ENCODE data around the gene SRMS. TPM values are rescaled to one million over a fixed set of nuclear protein-coding genes. Genes with fewer than 3 reads are reported as not detected.
A peak's percentile ranks its signal among the peaks of the same experiment; 100 is the strongest.

SRMS gene
- total RNA-seq, 1 experiment from 2014 or later: 0.79 TPM

DNA sequence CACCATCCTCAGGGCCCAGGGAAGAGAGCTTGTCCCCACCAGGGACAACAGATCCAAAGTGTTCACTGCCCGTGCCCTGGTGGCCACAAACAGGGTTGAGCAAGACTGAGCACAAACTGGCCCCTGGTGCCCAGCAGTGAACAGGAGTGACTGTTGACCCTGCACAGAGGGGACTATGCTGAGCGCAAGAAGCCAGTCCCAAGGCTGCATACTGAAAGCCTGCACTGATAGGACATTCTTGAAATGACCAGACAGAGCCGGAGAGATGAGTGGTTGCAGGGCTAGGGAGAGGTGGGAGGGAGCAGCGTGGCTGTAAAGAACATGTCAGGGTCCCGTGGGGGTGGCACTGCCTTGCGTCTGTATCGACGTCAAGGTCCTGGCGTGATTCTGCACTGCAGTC, 3.5 kb upstream of the SRMS start:
- no peaks in the 10 kb centered on the region; a peak in 1 of 7 replicates for H3K36me3 Mint-ChIP-seq (ENCODE audit: insufficient read depth in 1 of 3, low read depth in 3 of 3)
- H3K4me3 Mint-ChIP-seq: no peak overlapping the region
- no peak overlapping the region for H2BK12ac ChIP-seq (ENCODE audit: insufficient read length, low read depth, low read length)
- no peak overlapping the region for H4K91ac ChIP-seq (ENCODE audit: insufficient read length, low read depth, low read length)
- H3K18ac ChIP-seq (ENCODE audit: insufficient read length, low read depth, low read length): no peak overlapping the region
- no peak overlapping the region for H3K27ac ChIP-seq (ENCODE audit: insufficient read length, low read depth, low read length)
- H3K56ac ChIP-seq (ENCODE audit: insufficient read length, low read depth, low read length): no peak overlapping the region
- H3K4ac ChIP-seq (ENCODE audit: low read depth, low read length): no peak overlapping the region
- H3K27me3 ChIP-seq (ENCODE audit: insufficient read depth, low read length): no peaks in the 10 kb centered on the region
- peaks cover 3% of the 10 kb centered on the region for H4K20me1 ChIP-seq (ENCODE audit: control insufficient read depth, insufficient read depth, insufficient read length)
- 0 out of 7 replicates have a peak overlapping the region, but pooled peaks of 1 of the 3 experiments have one; percentile 60 for H3K27ac Mint-ChIP-seq
- no peak overlapping the region for H4K5ac ChIP-seq (ENCODE audit: insufficient read length, low read depth, low read length)
- no CpG with 5 or more reads among the region's 9 CpGs for WGBS (ENCODE audit: extremely low coverage, insufficient read length, low lambda C conversion rate)
- H3K27me3 Mint-ChIP-seq (ENCODE audit: low read depth): no peaks in the 10 kb centered on the region; the same call in 1 of the 2 replicates
- H3K79me1 ChIP-seq (ENCODE audit: insufficient read depth, low read depth, low read length, poor library complexity, severe bottlenecking): no peaks in the 10 kb centered on the region
- TF ChIP-seq, protein P1, sequence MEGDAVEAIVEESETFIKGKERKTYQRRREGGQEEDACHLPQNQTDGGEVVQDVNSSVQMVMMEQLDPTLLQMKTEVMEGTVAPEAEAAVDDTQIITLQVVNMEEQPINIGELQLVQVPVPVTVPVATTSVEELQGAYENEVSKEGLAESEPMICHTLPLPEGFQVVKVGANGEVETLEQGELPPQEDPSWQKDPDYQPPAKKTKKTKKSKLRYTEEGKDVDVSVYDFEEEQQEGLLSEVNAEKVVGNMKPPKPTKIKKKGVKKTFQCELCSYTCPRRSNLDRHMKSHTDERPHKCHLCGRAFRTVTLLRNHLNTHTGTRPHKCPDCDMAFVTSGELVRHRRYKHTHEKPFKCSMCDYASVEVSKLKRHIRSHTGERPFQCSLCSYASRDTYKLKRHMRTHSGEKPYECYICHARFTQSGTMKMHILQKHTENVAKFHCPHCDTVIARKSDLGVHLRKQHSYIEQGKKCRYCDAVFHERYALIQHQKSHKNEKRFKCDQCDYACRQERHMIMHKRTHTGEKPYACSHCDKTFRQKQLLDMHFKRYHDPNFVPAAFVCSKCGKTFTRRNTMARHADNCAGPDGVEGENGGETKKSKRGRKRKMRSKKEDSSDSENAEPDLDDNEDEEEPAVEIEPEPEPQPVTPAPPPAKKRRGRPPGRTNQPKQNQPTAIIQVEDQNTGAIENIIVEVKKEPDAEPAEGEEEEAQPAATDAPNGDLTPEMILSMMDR (conservative IDR thresholded peaks at IDR 0.05): no peak
- H3K9ac ChIP-seq (ENCODE audit: extremely low read depth, insufficient read length, low read length): no peak overlapping the region
- peaks cover 9% of the 10 kb centered on the region for H3K23me2 ChIP-seq (ENCODE audit: insufficient read length, low read depth, low read length, poor library complexity, severe bottlenecking)
- no peaks in the 10 kb centered on the region for H3K79me2 ChIP-seq (ENCODE audit: insufficient read depth, low read length)
- H3T11ph ChIP-seq (ENCODE audit: low read length): no peak overlapping the region
- H3K23ac ChIP-seq (ENCODE audit: insufficient read length, low read depth, low read length): no peak overlapping the region
- no peaks in the 10 kb centered on the region for H3K9me3 Mint-ChIP-seq
- H4K8ac ChIP-seq (replicated peaks; ENCODE audit: insufficient read length, low read depth, low read length): no peak overlapping the region
- H2BK20ac ChIP-seq (ENCODE audit: low read depth, low read length, poor library complexity, severe bottlenecking): no peak overlapping the region
- H3K4me2 ChIP-seq (ENCODE audit: insufficient read depth, insufficient read length, low read length): no peak overlapping the region
- H2BK5ac ChIP-seq (ENCODE audit: insufficient read length, low read length): no peak overlapping the region
- H3K4me1 ChIP-seq (ENCODE audit: insufficient read depth, low read length): peaks cover 2% of the 10 kb centered on the region; the same call in 1 of the 2 replicates
- H3K9me3 ChIP-seq (ENCODE audit: control insufficient read depth, low read depth, low read length): no peaks in the 10 kb centered on the region
- H2AK5ac ChIP-seq (ENCODE audit: insufficient read length, low read length): no peak overlapping the region
- peaks cover 17 to 36% of the 10 kb centered on the region in 2 experiments for H3K4me1 Mint-ChIP-seq
- H2BK15ac ChIP-seq (ENCODE audit: low read depth, low read length): no peak overlapping the region
- no peak overlapping the region for H3K14ac ChIP-seq (ENCODE audit: insufficient read depth, low read length)
- DNase-seq: no peak
- H2AFZ ChIP-seq (ENCODE audit: low read length): no peak overlapping the region
- no peak overlapping the region for H2BK120ac ChIP-seq (ENCODE audit: low read depth, low read length, poor library complexity, severe bottlenecking)

Measured in H9 (cell line).